DMS 273 (cell line): ENCODE results near the gene WDFY1.

Experiments used
- DNase-seq: peaks from one replicate; lab custom pipeline; 2025; ENCODE audit not compliant: unreplicated experiment; lab: John Stamatoyannopoulos, UW

The WDFY1 gene

DNA sequence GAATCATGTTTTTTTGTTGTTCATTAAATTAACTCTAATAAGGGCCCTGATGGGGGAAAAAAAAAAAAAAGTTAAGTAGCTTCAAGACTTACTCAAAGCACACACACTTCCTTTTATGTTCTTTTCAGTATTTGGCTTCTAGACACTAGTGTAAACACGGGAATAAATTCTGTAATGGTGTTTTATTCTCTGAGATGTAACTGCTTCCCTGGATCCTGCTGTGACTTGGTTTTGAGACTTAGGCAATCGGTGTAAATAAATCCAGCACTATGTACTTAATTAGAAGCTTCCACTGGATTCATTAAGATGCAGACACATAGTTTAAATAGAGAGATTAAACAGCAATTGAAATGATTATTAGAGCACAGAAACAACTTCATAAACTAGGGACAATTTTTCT, 81.6 kb downstream of the WDFY1 start:
- DNase-seq: no peak

DNA sequence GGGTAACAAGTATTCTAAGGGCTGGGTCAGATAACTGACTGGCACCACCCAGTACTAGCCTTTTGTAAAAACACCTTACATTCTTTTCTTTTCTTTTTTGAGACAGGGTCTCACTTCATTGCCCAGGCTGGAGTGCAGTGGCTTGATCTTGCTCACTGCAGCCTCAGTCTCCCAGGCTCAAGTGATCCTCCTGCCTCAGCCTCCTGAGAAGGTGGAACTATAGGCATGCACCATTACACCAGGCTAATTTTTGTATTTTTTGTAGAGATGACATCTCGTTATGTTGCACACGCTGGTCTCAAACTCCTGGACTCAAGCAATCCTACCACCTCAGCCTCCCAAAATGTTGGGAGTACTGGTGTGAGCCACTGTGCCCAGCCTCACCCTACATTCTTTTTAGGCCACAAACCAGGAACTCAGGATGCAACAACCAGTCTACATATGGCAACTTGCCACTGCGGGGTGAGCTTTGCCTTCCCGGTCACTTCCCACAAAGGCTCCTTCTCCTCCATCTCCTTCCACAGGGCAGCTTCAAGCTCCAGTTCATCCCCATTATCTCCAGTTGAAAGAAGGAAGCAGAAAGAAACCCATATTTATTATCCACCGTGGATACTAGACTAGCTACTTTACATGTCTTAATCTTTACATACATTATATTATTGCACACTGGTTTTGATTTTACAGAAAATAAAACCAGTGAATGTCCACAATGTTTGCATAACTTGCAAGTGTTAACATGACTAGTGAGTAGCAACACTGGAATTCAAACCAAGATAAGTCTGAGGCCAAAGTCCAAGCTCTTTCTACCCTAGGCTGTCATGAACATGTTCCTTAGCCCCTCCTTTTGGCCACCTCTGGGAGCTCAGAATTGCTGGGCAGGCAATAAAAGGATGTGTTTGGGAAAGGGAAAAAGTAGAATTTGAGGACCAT, 84.1 kb downstream of the WDFY1 start:
- DNase-seq: no peak

DNA sequence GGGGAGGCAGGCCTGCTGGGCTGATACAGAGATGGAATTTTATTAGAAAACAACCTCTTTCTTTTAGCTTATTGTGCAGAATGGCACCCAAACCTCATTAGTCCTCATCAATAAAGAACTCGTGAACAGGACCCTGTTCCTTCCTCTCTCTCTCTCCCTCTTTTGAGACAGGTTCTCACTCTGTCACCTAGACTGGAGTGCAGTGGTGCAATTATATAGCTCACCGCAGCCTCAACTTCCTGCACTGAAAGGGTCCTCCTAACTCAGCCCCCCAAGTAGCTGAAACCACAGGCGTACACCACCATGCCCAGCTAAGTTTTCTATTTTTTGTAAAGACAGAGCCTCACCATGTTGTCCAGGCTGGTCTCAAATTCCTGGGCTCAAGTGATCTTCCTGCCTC, 86.1 kb downstream of the WDFY1 start:
- DNase-seq: no peak

DNA sequence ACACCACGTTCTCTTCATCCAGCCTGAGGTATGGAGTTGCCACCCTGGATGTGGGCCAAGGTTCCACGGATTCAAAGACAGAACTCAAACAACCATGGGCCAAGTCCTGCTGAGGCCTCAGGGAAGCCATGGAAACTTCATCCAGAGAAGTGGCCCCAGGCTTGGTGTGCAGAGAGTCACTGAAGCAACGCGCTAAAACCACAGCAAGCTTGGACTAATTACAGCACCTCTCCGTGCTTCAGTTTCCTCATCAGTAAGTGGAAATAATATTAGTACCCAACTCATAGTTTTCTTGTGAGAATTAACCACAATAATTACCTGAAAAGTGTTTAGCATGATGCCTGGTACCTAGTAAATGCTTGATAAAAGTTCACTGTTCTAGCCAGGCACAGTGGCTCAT, 88.6 kb downstream of the WDFY1 start:
- DNase-seq: no peak

DNA sequence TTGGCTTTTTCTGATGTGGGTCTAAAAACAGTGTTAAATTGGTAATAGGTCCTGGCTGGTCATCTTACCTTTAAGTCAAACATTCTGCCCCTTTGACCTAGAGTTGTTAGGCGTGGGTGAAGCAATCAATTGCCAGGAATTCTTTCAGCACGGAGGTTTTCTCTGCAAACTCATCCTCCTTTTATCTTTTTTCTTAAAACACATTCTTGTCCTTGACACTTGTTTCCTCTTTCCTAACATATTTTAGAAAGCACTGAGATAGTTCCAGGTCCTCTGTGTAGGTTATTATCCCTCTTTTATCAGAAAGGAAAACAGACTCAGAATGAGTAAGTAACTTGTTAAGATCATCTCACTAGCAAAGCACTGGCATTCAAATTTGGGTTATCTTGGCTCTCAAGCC, 89.1 kb downstream of the WDFY1 start:
- DNase-seq: no peak

DNA sequence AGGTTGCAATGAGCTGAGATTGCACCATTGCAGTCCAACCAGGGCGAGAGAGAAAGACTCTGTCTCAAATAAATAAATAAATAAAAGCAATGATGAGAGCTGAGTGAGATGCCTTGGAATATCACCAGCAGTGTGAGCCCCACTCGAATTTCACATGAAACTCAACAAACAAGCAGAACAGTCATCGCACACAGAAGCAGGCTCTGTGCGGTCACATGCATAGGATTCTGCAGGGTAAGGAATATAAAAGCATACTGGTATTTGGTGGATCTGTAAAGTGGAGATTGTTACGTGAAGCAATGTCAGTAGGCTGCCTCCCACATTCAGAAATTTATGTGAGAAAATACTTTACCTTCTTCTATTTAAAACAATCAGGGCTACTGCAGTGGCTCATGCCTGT, 89.7 kb downstream of the WDFY1 start:
- DNase-seq: no peak

DNA sequence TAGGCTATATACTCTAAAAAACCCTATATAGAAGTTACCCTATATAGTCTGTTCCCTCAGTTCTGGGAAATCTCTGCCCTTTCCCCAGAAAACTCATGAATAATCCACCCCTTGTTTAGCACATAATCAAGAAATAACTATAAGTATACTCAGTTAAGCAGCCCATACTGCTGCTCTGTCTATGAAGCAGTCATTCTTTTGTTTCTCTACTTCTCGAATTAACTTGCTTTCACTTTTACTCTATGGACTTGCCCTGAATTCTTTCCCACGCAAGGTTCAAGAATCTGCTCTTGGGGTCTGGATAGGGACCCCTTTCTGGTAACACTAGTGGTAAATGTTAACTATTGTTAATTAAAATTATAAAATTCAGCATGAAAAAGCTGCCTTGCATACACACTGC, 90.4 kb downstream of the WDFY1 start:
- DNase-seq: no peak

DNA sequence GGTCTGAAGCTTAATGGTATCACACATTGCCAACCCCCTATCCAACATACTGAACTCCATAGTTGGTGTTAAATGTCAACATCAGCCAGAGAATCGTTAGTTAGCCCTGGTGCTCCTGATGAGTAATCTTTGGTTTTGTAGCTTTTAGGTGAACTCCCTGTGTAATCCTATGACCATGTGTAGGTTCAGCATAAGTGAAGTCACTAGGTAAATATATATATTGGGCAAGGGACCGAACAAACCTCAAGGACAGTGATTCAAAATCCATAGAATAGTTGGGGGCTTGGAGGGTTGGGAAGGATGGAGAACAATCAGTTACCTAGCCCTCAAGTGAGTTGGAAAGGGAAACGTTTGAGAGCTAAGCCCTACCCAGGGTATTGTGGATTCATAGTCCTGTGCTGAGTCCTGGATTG, 91.7 kb downstream of the WDFY1 start:
- DNase-seq: no peak

DNA sequence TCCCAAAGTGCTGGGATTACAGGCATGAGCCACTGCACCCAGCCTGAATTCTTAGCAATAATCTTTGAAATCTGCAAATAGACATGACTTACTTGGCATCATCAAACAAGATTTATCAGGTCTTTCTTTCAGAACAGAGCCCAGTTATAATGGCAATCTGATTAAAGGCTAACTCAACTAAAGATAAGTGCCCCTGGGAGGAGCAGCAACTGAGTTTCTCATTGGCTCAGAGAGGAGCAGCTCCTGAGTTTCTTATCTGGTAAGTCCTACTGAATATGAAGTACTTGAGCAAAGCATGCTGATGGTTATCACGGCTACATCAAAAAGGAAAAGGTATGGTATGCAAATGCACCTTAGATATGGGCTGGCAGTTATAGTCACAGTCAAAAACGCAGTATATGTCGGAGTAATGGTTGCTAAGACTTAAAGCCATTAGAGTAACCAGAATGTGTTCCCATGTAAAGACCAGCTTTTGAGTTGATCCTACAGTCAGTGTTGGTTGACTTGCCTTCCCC, 92.8 kb downstream of the WDFY1 start:
- DNase-seq: no peak

DNA sequence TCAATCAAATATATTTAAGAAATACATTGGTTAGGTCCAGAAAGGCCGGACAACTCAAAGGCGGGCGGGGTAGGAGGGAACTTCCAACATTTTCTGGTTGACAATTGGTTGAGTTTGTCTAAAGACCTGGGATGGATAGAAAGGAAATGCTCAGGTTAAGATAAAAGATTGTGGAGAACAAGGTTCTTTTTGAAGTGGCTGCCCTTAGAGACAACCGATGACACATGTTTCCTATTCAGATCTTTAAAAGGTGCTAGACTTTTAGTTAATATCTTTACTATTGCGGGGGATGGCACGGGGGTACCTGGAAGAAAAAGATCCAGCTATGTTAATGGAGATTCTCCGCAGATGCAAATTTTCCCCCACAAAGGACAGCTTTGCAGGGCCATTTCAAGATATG, 97.7 kb downstream of the WDFY1 start:
- no peak for DNase-seq

DNA sequence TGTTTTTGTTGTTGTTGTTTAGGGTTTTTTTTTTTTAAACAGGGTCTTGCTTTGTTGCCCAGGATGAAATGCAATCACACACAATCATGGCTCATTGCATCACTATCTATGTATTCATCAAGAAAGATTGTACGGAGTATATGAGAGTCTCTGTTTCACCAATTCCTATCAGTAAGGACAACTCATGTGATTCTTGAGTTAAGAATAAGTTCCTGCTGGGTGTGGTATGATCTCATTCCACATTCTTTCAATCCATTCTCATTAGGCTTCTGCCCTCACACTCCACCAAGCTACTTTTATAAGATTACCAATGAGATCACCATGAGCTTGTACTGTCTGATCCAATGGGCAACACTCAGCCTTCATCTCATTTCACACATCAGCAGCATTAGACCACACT, 98.6 kb downstream of the WDFY1 start:
- no peak for DNase-seq

DNA sequence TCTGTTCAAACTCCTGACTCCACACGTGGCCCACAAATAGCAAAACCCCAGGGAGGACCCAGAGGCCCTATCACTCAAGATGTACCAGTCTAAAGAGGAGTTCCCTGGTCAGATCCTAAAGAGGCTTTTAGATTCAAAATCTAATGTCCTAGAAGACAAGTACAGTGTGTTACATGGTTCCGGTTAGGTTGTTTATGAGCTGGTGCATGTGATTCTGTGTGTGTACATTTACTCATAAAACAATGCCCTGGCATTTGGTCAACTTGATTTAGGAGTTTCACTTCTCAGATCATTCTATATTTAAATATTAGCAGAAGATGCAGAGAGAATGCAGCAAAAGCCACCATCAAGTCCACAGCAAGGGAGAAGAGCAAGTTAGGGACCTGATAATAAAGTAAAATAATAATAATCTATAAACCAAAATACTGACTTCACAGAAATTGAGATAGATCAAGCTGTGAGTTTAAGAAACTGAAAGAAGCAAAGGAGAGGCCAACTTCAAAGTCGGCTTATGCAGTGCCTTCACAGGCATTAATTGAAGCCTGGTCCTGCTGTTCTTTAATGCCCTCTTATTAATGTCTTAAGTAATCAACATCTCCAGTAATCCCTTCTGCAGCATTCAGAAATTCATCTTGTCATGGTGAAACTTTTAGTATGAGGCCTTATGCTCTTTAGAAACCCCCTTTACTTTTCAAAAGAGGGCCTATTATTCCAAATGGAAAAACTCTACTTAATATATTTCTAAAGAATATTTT, 103.5 kb downstream of the WDFY1 start:
- DNase-seq: no peak

DNA sequence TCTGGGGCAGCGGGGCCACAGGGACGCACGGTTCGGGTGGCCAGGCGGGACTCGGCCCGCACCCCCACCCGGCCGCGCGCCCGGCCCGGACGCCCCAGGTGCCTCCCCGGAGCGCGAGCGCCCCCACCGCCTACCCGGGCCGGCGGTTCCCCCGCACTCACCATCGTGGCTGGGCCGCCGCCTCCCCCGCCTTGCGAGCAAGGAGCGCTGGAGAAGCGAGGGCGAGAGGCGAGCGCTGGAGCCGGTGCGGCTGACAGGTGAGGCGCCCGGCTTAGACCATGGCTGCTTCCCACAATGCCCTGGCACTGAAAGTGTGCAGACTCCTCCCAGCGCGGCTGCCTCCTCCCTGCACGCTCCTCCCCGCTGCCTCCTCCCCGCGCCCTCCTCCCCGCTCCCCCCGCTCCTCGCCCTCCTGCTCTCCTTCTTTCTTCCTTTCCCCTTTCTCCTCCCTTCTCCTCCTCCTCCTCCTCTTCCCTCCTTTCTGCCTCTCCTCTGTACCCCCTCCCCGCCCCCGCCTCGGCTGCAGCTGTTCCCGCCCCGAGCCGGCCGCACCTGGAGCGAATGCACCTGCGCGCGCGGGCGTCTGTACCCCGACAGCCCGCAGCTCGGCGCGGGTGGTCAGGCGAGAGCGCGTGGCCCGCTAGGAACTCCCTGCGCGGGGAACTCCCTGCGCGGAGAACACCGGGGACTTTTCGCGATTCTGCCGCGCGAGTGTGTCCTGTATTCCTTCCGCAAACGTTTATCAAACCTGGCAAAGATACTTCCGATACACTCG, 107.7 kb downstream of the WDFY1 start, which contains the start of gene AP1S3:
TSS of gene AP1S3 (minus strand) at position 296 of the 775 bp plus-strand sequence. CDS start at position 164, 132 bp downstream.
- DNase-seq: peak; percentile 74

DNA sequence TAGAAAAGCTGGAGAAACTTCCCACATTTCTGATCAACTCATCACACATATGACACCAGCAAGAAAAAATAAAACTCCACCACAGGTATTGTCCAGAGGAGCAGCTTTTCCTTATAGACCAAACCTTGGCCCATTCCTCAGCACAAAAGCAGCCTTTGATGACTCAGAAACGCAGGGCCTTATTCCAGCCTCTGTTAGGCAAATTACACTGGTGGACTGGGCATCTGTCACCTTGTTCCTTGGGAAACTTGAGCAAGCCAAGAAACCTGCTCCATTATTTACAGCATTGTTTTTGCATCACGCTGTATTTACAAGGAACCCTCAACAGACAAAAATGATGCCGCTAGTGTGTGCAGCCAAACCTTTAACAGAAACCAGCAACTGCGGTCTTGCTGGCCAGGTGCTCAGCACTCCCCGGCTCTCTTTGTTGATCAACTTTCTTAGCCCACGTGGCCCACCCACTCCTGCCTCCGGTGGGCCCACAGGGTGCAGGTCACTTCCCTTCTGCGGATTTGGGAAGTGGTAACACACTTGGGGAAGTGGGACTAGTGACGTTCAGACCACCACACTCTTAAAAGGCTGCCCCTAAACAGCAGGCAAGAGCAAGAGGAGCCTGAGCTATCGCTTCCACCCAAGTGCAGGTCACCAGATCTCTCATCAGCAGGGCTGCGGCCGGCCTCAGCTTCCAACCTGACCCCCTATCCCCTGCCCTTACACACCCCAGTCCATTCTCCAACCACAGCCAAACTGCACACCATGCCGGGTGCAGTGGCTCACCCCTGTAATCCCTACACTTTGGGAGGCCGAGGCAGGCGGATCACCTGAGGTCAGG, 109.2 kb downstream of the WDFY1 start:
- DNase-seq: peak; percentile 49

DNA sequence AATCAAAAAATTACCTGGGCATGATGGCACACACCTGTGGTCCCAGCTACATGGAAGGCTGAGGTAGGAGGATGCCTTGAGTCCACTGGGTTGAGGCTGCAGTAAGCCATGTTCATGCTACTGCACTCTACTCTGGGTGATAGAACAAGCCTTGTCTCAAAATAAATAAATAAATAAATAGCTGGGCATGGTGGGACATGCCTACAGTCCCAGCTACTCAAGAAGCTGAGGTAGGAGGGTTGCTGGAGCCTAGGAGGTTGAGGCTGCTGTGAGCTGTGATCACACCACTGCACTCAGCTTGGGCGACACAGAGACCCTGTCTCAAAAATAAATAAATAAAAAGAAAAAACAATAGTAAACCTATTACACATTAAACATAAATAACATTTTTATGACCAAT, 110.7 kb downstream of the WDFY1 start:
- no peak for DNase-seq

DNA sequence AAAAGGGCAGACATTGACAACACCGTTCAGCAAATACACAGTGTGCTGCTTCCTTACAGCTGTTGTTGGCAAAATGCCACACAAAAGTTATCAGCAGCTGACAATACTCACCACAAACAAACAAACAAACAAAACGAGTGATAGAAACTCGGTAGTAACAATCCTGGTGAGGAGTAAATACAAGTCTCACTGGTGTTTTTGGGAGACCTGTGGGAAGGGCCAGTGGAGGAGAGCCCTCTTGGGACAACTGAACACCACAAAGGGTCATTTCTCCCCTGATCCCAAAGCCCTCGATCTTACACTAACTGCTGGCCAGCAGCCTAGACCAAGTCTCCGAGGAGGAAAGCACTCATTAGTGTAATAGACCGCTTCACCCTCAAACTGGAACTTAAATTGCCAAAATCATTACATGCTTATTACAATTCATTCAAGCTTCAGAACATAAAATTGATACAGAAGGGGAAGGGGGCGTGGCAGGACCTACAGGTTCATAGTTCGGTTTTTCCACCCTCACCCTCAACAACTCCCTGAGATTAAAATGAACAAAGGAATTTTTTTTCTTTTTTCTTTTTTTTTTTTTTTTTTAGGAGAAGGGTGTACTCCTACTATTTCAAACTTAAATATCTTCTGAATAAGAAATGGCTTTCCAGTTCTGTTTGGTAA, 112.8 kb downstream of the WDFY1 start:
- peak; percentile 7 for DNase-seq

DNA sequence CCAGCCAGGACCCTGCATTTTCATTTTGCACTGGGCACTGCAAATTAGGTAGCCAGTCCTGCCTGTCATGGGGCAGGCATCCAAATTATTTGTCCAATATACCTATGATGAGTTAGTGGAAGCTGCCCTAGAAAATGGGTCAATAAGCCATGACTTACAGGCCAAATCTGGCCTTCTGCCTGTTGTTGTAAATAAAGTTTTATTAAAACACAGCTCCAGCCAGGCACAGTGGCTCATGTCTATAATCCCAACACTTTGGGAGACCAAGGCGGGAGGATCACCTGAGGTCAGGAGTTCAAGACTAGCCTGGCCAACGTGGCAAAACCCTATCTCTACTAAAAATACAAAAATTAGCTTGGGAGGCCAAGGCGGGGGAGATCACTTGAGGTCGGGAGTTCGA, 116.0 kb downstream of the WDFY1 start:
- DNase-seq: no peak

DNA sequence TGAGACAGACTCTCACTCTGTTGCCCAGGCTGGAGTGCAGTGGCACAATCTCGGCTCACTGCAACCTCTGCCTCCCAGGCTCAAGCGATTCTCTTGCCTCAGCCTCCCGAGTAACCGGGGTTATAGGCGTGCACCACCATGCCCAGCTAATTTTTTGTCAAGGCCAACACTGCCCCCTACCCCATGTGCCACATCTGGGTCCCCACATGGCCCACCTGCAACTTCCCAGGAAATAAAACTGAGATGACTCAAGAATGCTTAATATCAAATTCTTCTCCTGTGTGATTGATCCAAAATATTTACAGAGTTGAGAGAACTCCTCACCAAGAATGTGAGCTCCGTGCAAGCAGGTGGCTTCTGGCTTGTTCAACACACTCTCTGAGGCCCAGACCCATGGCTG, 116.8 kb downstream of the WDFY1 start:
- no peak for DNase-seq

DNA sequence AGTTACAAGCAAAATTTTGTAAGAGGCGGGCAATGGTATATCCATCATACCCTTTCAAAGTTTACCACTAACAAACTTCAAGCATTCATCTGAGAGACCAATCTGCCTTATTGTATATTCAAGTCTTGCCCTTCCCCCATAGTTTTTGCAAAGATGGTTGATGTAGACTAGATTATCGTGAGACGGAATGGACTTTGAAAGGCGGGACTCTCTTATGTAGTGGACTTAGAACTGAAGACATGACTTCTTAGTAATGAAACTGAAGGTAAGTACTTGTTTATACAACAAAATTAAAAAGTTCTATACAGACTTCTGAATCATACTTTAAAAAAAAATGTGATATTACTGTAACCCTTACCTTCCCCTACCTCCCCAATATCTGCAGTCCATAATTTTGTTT, 118.1 kb downstream of the WDFY1 start:
- DNase-seq: no peak
